ENCODE measurements around the gene CTNNB1. TPM values are rescaled to one million over a fixed set of nuclear protein-coding genes. Genes with fewer than 3 reads are reported as not detected.

Gene CTNNB1
- total RNA-seq, 1 experiment from 2014 or later: 186 TPM

DNA sequence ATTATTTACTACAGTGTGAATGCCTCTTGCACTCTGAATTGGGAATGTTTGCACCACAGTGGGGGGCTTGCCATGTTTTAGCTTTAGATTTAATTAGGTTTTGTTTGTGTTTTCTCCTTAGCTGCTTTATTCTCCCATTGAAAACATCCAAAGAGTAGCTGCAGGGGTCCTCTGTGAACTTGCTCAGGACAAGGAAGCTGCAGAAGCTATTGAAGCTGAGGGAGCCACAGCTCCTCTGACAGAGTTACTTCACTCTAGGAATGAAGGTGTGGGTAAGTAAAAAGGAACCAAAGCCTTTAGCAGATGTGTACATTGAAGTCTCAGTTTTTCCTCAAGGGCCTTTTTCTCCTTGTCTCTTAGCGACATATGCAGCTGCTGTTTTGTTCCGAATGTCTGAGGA lies 36.9 kb downstream of the CTNNB1 start:
- in situ Hi-C loops (cut with HindIII; ENCODE audit: low pct_unique_long_range_greater_than_20kb, low sequenced_read_pairs) (no loop called here), intact Hi-C loops (cut with micrococcal nuclease; ENCODE audit: unreplicated experiment) (no loop called here)
- no peak for DNase-seq (ENCODE audit: low read depth, low spot score)
- Histone ChIP-seq H3K27ac (ENCODE audit: low read length) (no peak overlapping the region), H3K4me3 (ENCODE audit: low read depth in 2 of 2, low read length in 2 of 2) (no peak overlapping the region), H3K4me1 (ENCODE audit: control insufficient read depth, insufficient read depth, low read length) (no peaks in the 10 kb centered on the region), H3K9me3 (ENCODE audit: control insufficient read depth, insufficient read depth, low read depth, low read length) (no peaks in the 10 kb centered on the region), H3K36me3 (ENCODE audit: control insufficient read depth, insufficient read depth, low read length) (peaks cover 25% of the 10 kb centered on the region), H3K27me3 (ENCODE audit: control insufficient read depth, insufficient read depth, low read length) (no peaks in the 10 kb centered on the region)
- CTCF ChIA-PET: no interaction called here
- ATAC-seq: no peak
- POLR2A ChIA-PET: no interaction called here
- no peak for TF ChIP-seq CTCF (IDR thresholded peaks at IDR 0.05)
- TF ChIP-seq POLR2AphosphoS5 (IDR thresholded peaks at IDR 0.05; ENCODE audit: low read depth, low read length): no peak
- TF ChIP-seq REST (IDR thresholded peaks at IDR 0.05; ENCODE audit: insufficient read depth in 1 of 2, low read depth in 2 of 2, low read length in 1 of 2): no peak
- TF ChIP-seq TCF7L2 (IDR thresholded peaks at IDR 0.05; ENCODE audit: low read depth, low read length): no peak
- TF ChIP-seq SIN3A (IDR thresholded peaks at IDR 0.05; ENCODE audit: borderline replicate concordance, insufficient read depth, low read depth, low read length): no peak
- BruUV-seq (replicated peaks): no TSS peak

GRCh38 chr3:41237907-41238306 lies 38.6 kb downstream of the CTNNB1 start:
- intact Hi-C loops (cut with micrococcal nuclease; ENCODE audit: unreplicated experiment): no loop called here
- Histone ChIP-seq H3K27ac (ENCODE audit: low read length) (no peak overlapping the region), H3K36me3 (ENCODE audit: control insufficient read depth, insufficient read depth, low read length) (peaks cover 23% of the 10 kb centered on the region), H3K4me3 (ENCODE audit: low read depth in 2 of 2, low read length in 2 of 2) (no peak overlapping the region), H3K27me3 (ENCODE audit: control insufficient read depth, insufficient read depth, low read length) (no peaks in the 10 kb centered on the region), H3K9me3 (ENCODE audit: control insufficient read depth, insufficient read depth, low read depth, low read length) (no peaks in the 10 kb centered on the region), H3K4me1 (ENCODE audit: control insufficient read depth, insufficient read depth, low read length) (no peaks in the 10 kb centered on the region)
- TF ChIP-seq TCF7L2 (IDR thresholded peaks at IDR 0.05; ENCODE audit: low read depth, low read length) (no peak), POLR2AphosphoS5 (IDR thresholded peaks at IDR 0.05; ENCODE audit: low read depth, low read length) (no peak), SIN3A (IDR thresholded peaks at IDR 0.05; ENCODE audit: borderline replicate concordance, insufficient read depth, low read depth, low read length) (no peak), REST (IDR thresholded peaks at IDR 0.05; ENCODE audit: insufficient read depth in 1 of 2, low read depth in 2 of 2, low read length in 1 of 2) (no peak), CTCF (IDR thresholded peaks at IDR 0.05) (no peak)
- ChIA-PET POLR2A (no interaction called here), CTCF (no interaction called here)
- ATAC-seq (no peak), DNase-seq (ENCODE audit: low read depth, low spot score) (no peak)
- no TSS peak for BruUV-seq (replicated peaks)
- in situ Hi-C loops (cut with HindIII; ENCODE audit: low pct_unique_long_range_greater_than_20kb, low sequenced_read_pairs): no loop called here
